H1 (cell line): ENCODE measurements around the gene FAM120A. TPM values are rescaled to one million over a fixed set of nuclear protein-coding genes. Genes with fewer than 3 reads are reported as not detected.

Experiments used
- CTCF ChIA-PET: fragments of 300-600 bp; sonication (Branson Sonifier 250); formaldehyde crosslinking; loops from one replicate; lab custom pipeline; 2021; ENCODE audit not compliant: partially characterized antibody; lab: Charles Lee
- POLR2A ChIA-PET: fragments of 300-600 bp; sonication (Branson Sonifier 250); formaldehyde crosslinking; loops from one replicate; lab custom pipeline; 2021; ENCODE audit warnings: inconsistent platforms; ENCODE audit not compliant: partially characterized antibody; lab: Charles Lee
- DNase-seq, 2 experiments: peaks; one replicate each; pipeline versions ENCODE4 v3.0.0 to v3.0.0-alpha.2; 2010 to 2022; ENCODE audit warnings: low spot score in 2 of 2, low read depth in 1 of 2, mixed read lengths in 1 of 2
- FAIRE-seq: peaks from 2 replicates; lab custom pipeline; 2011; peaks lifted over from hg19 to GRCh38; lab: Jason Lieb, UNC
- H2AFZ ChIP-seq: 2 replicates; pipeline ENCODE4 v1.8.1; 2012; ENCODE audit warnings: low read length, inconsistent platforms
- H2AK5ac ChIP-seq: 2 replicates; pipeline ENCODE4 v1.6.1; 2013; ENCODE audit warnings: low read depth, low read length
- H2BK120ac ChIP-seq: replicated peaks from 2 replicates; pipeline ENCODE3; 2013; ENCODE audit warnings: low read depth, low read length, inconsistent platforms
- H2BK12ac ChIP-seq: 2 replicates; pipeline ENCODE4 v1.6.1; 2013; ENCODE audit warnings: low read depth, low read length
- H2BK15ac ChIP-seq: 2 replicates; pipeline ENCODE4 v1.6.1; 2013; ENCODE audit warnings: low read length
- H2BK20ac ChIP-seq: 2 replicates; pipeline ENCODE4 v1.6.1; 2013; ENCODE audit warnings: low read length
- H2BK5ac ChIP-seq: 2 replicates; pipeline ENCODE4 v1.6.1; 2013; ENCODE audit warnings: low read depth, low read length
- H3K14ac ChIP-seq: 2 replicates; pipeline ENCODE4 v1.6.1; 2013; ENCODE audit warnings: inconsistent platforms; ENCODE audit not compliant: insufficient read length
- H3K18ac ChIP-seq: 2 replicates; pipeline ENCODE4 v1.6.1; 2013; ENCODE audit warnings: low read length; ENCODE audit errors: extremely low read depth
- H3K23ac ChIP-seq: 2 replicates; pipeline ENCODE4 v1.6.1; 2013; ENCODE audit warnings: inconsistent platforms; ENCODE audit not compliant: insufficient read length
- H3K23me2 ChIP-seq: 2 replicates; pipeline ENCODE4 v1.6.1; 2013; ENCODE audit warnings: low read depth, low read length
- H3K27ac ChIP-seq: 2 replicates; pipeline ENCODE4 v1.6.1; 2011; ENCODE audit warnings: low read depth, low read length, inconsistent platforms
- H3K27me3 ChIP-seq, 4 experiments: replicated peaks in 1 of 4; 1 replicate in 1 of 4; 2 replicates in 3 of 4; pipeline versions ENCODE4 v1.6.1 to v1.8.1; 2011 to 2013; ENCODE audit warnings: low read length in 3 of 4, mild to moderate bottlenecking in 3 of 4, inconsistent platforms in 2 of 4, mixed read lengths in 2 of 4, moderate library complexity in 1 of 4; ENCODE audit not compliant: control insufficient read depth in 3 of 4, insufficient read depth in 3 of 4; ENCODE audit errors: extremely low read depth in 1 of 4
- H3K36me3 ChIP-seq, 4 experiments: 2 replicates each; pipeline versions ENCODE4 v1.6.1 to v1.8.1; 2011 to 2013; ENCODE audit warnings: mild to moderate bottlenecking in 4 of 4, low read length in 3 of 4, moderate library complexity in 2 of 4, control low read depth in 1 of 4, inconsistent platforms in 1 of 4; ENCODE audit not compliant: insufficient read depth in 4 of 4, control insufficient read depth in 2 of 4
- H3K4ac ChIP-seq: replicated peaks from 2 replicates; pipeline ENCODE3; 2013; ENCODE audit warnings: low read length, low read depth, mixed read lengths, inconsistent platforms; ENCODE audit not compliant: insufficient read length
- H3K4me1 ChIP-seq, 4 experiments: replicated peaks in 1 of 4; 1 replicate in 1 of 4; 2 replicates in 3 of 4; pipeline versions ENCODE4 v1.6.1 to v1.8.1; 2011 to 2013; ENCODE audit warnings: low read length in 3 of 4, inconsistent platforms in 2 of 4, mixed read lengths in 1 of 4; ENCODE audit not compliant: insufficient read depth in 4 of 4, control insufficient read depth in 3 of 4
- H3K4me2 ChIP-seq, 2 experiments: 2 replicates each; pipeline versions ENCODE4 v1.6.1 to v1.8.1; 2011 to 2013; ENCODE audit warnings: low read depth in 2 of 2, low read length in 2 of 2, control low read depth in 1 of 2, inconsistent platforms in 1 of 2, mild to moderate bottlenecking in 1 of 2; ENCODE audit not compliant: insufficient read depth in 1 of 2
- H3K4me3 ChIP-seq, 4 experiments: fragments of 200-600, 300-600 bp in 1 of 4; sonication (generic), shearing (Covaris generic), sonication (Bioruptor Twin) in 1 of 4; 2 replicates each; pipeline versions ENCODE4 v1.5.1 to v1.8.1; 2011 to 2016; ENCODE audit warnings: low read length in 4 of 4, low read depth in 3 of 4, control low read depth in 2 of 4, inconsistent platforms in 2 of 4, mild to moderate bottlenecking in 2 of 4, mixed read lengths in 1 of 4, moderate library complexity in 1 of 4; ENCODE audit not compliant: insufficient read depth in 2 of 4; ENCODE audit errors: extremely low read depth in 1 of 4
- H3K56ac ChIP-seq: replicated peaks from 2 replicates; pipeline ENCODE3; 2013; ENCODE audit warnings: low read depth, mild to moderate bottlenecking, mixed read lengths, low read length, inconsistent platforms; ENCODE audit not compliant: insufficient read length
- H3K79me1 ChIP-seq: 2 replicates; pipeline ENCODE4 v1.6.1; 2013; ENCODE audit warnings: low read depth, low read length, control low read depth
- H3K79me2 ChIP-seq, 2 experiments: 2 replicates each; pipeline versions ENCODE4 v1.6.1 to v1.8.1; 2012 to 2013; ENCODE audit warnings: low read length in 2 of 2, mild to moderate bottlenecking in 2 of 2, inconsistent platforms in 1 of 2; ENCODE audit not compliant: insufficient read depth in 2 of 2, control insufficient read depth in 1 of 2
- H3K9ac ChIP-seq, 4 experiments: replicated peaks in 1 of 4; 1 replicate in 1 of 4; 2 replicates in 3 of 4; pipeline versions ENCODE4 v1.6.1 to v1.8.1; 2011 to 2013; ENCODE audit warnings: low read depth in 3 of 4, low read length in 3 of 4, control low read depth in 2 of 4, mild to moderate bottlenecking in 2 of 4, moderate library complexity in 2 of 4, inconsistent platforms in 1 of 4; ENCODE audit errors: extremely low read depth in 1 of 4
- H3K9me3 ChIP-seq, 2 experiments: 2 replicates each; pipeline versions ENCODE4 v1.6.1 to v1.8.1; 2012 to 2013; ENCODE audit warnings: mild to moderate bottlenecking in 2 of 2, moderate library complexity in 2 of 2, control low read depth in 1 of 2, inconsistent platforms in 1 of 2, low read depth in 1 of 2, low read length in 1 of 2, mixed read lengths in 1 of 2; ENCODE audit not compliant: insufficient read depth in 2 of 2
- H4K20me1 ChIP-seq, 2 experiments: replicated peaks in 1 of 2; 2 replicates each; pipeline versions ENCODE3 to v1.8.1; 2011 to 2013; ENCODE audit warnings: inconsistent platforms in 2 of 2, low read length in 2 of 2, mild to moderate bottlenecking in 1 of 2; ENCODE audit not compliant: insufficient read depth in 2 of 2, control insufficient read depth in 1 of 2
- H4K5ac ChIP-seq: 2 replicates; pipeline ENCODE4 v1.6.1; 2013; ENCODE audit warnings: low read length, low read depth, mixed read lengths, inconsistent platforms; ENCODE audit not compliant: insufficient read length
- H4K8ac ChIP-seq: 2 replicates; pipeline ENCODE4 v1.8.0; 2013; ENCODE audit warnings: mild to moderate bottlenecking, moderate library complexity, low read length, inconsistent platforms; ENCODE audit not compliant: insufficient read depth; ENCODE audit errors: extremely low read depth
- H4K91ac ChIP-seq: replicated peaks from 2 replicates; pipeline ENCODE3; 2013; ENCODE audit warnings: low read length, mixed read lengths, inconsistent platforms; ENCODE audit not compliant: insufficient read length
- RBBP5 ChIP-seq: IDR thresholded peaks from 2 replicates; pipeline ENCODE4 v1.7.1; 2012; ENCODE audit warnings: low read depth, mild to moderate bottlenecking, inconsistent platforms, low read length, moderate library complexity, borderline replicate concordance
- WGBS, 2 experiments: shearing (Covaris generic) in 1 of 2; methylation state at CpG; one replicate each; pipeline versions ENCODE4 v1.1.6 to v1.1.7; 2013 to 2015; ENCODE audit warnings: low lambda C conversion rate in 2 of 2, mixed read lengths in 2 of 2, inconsistent platforms in 1 of 2, low coverage in 1 of 2, missing lambda C conversion rate in 1 of 2; ENCODE audit not compliant: insufficient replicate concordance in 2 of 2, insufficient coverage in 1 of 2, insufficient read length in 1 of 2; ENCODE audit errors: extremely low coverage in 1 of 2, missing lambda C conversion rate in 1 of 2; 5-methylcytosine and 5-hydroxymethylcytosine counted together
- polyA plus RNA-seq, 7 experiments: library from polyadenylated mRNA; depleted of rRNA in 3 of 7; stranded (reverse) in 5 of 7; unstranded in 2 of 7; fragments of >200 nt in 5 of 7; fragments of 200-250 nt in 2 of 7; gene quantifications; 1 replicate in 5 of 7; 2 replicates in 1 of 7; 4 replicates in 1 of 7; pipeline versions ENCODE4 v1.2.1 to v1.2.3, GENCODE V29; 2011 to 2013; ENCODE audit warnings: missing spikeins in 2 of 7, mixed read lengths in 2 of 7
- total RNA-seq: library from RNA; stranded (reverse); fragmentation: NEBNext Ultra II Directional; extraction: Animal tissue kit (Norgen Biotek cat#: 25700); gene quantifications from 2 replicates; pipeline ENCODE4 v1.2.1, GENCODE V29; 2021

FAM120A gene
- total and polyA plus RNA-seq, 2 of the 8 experiments (the other 6 are each of a cell fraction or from before 2014, with no cell fraction given), result 24.9 to 54.7 TPM

DNA sequence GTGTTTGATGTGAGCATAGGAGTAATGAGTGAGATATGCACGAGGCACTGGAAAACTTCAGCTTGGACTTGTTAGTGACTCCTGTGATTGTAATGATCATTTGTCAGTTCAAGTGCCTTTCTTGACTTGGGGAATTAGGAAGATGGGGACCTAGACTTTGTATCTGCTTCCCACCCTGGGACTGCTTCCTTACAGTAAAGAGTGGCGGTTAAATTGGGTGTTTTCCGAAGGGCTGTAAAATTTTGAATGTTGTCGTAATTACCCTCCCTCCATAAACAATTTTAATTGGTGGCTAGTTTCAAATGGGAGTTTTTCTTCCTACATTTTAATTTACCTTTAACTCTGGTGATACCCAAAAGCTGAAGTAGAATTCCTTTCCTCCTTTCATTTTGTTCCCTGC lies 25.4 kb downstream of the FAM120A start:
- H3K79me1 ChIP-seq, result peaks cover 4% of the 10 kb centered on the region; the same call in 1 of the 2 replicates
- no peak overlapping the region for H2BK15ac ChIP-seq
- H4K20me1 ChIP-seq, result peaks cover 0 to 2% of the 10 kb centered on the region in 2 experiments
- H3K36me3 ChIP-seq, result peaks cover 0 to 10% (median 0%) of the 10 kb centered on the region in 4 experiments; a peak in 3 of 8 replicates
- no peak overlapping the region for H3K27ac ChIP-seq
- TF ChIP-seq RBBP5, result no peak
- FAIRE-seq, result no peak
- H3K14ac ChIP-seq, result no peak overlapping the region
- H4K5ac ChIP-seq, result no peak overlapping the region
- no peak overlapping the region for H3K4ac ChIP-seq
- CTCF ChIA-PET, result interaction anchor here (0.7 to 1.6 kb wide), 2 partner anchors 14 to 17 kb away, joined by 3 read pairs; no protein-coding TSS in a partner anchor
- H3K9ac ChIP-seq, result no peak overlapping the region
- no peak overlapping the region for H2AK5ac ChIP-seq
- no peak overlapping the region for H4K91ac ChIP-seq
- no peaks in the 10 kb centered on the region for H3K9me3 ChIP-seq
- H3K23ac ChIP-seq, result no peak overlapping the region
- peaks cover 0 to 45% of the 10 kb centered on the region in 2 experiments; a peak in 3 of 4 replicates for H3K79me2 ChIP-seq
- H3K23me2 ChIP-seq, result no peaks in the 10 kb centered on the region
- no peak overlapping the region for H2BK20ac ChIP-seq
- H3K56ac ChIP-seq, result no peak overlapping the region
- H3K4me3 ChIP-seq, result no peak overlapping the region
- WGBS, 2 experiments, result 89% methylated on average over 4 of the region's 4 CpGs; no CpG with 5 or more reads in 1 of the 2 experiments
- no peak overlapping the region for H4K8ac ChIP-seq
- no peak overlapping the region for H3K18ac ChIP-seq
- peaks cover 3 to 10% (median 6%) of the 10 kb centered on the region in 4 experiments; a peak in 5 of 7 replicates for H3K4me1 ChIP-seq
- H2AFZ ChIP-seq, result no peak overlapping the region
- no peak overlapping the region for H2BK12ac ChIP-seq
- H3K4me2 ChIP-seq, result no peak overlapping the region
- DNase-seq, result no peak
- no peak overlapping the region for H2BK5ac ChIP-seq
- POLR2A ChIA-PET, result interaction anchor here (1.1 to 2.0 kb wide), 2 partner anchors 23 to 26 kb away, joined by 4 to 6 read pairs; partner anchors contain the start of gene FAM120AOS
- no peak overlapping the region for H2BK120ac ChIP-seq
- H3K27me3 ChIP-seq, result no peaks in the 10 kb centered on the region
